ENCODE results near the gene C1QL3.

C1QL3 gene

GRCh38 chr10:16521311-16522016 lies at the start of gene C1QL3:
Gene C1QL3 (minus strand): TSS chr10:16521879. CDS start chr10:16521065, 814 bp downstream.
- DNase-seq (ENCODE audit: low read depth), result no peak

GRCh38 chr10:16570731-16571130 lies 49.1 kb upstream of the C1QL3 start:
- DNase-seq (ENCODE audit: low read depth), result no peak

GRCh38 chr10:16566202-16566805 lies 44.6 kb upstream of the C1QL3 start:
- no peak for DNase-seq (ENCODE audit: low read depth)

- no peak for DNase-seq (ENCODE audit: low read depth)
These were observed 43.9 kb upstream of the C1QL3 start for GRCh38 chr10:16565604-16566003.

- DNase-seq (ENCODE audit: low read depth), result no peak
These were observed 41.2 kb upstream of the C1QL3 start for GRCh38 chr10:16562891-16563290.

- no peak for DNase-seq (ENCODE audit: low read depth)
These were observed 37.6 kb upstream of the C1QL3 start for GRCh38 chr10:16559236-16559773.

- no peak for DNase-seq (ENCODE audit: low read depth)
These were observed 26.3 kb upstream of the C1QL3 start for GRCh38 chr10:16547973-16548372.

- no peak for DNase-seq (ENCODE audit: low read depth)
These were observed 23.5 kb upstream of the C1QL3 start for GRCh38 chr10:16545116-16545736.

- no peak for DNase-seq (ENCODE audit: low read depth)
These were observed 22.9 kb upstream of the C1QL3 start for GRCh38 chr10:16544591-16544990.

- DNase-seq (ENCODE audit: low read depth), result no peak
These were observed 22.4 kb upstream of the C1QL3 start for GRCh38 chr10:16544099-16544498.

GRCh38 chr10:16536155-16536554 lies 14.5 kb upstream of the C1QL3 start:
- no peak for DNase-seq (ENCODE audit: low read depth)

GRCh38 chr10:16529853-16530252 lies 8.2 kb upstream of the C1QL3 start:
- no peak for DNase-seq (ENCODE audit: low read depth)

GRCh38 chr10:16527452-16527851 lies 5.8 kb upstream of the C1QL3 start:
- no peak for DNase-seq (ENCODE audit: low read depth)

- DNase-seq (ENCODE audit: low read depth), result no peak
These were observed 779 bp downstream of the C1QL3 start for GRCh38 chr10:16520900-16521299.

GRCh38 chr10:16519908-16520861 lies 1.5 kb downstream of the C1QL3 start:
- no peak for DNase-seq (ENCODE audit: low read depth)

GRCh38 chr10:16519250-16519907 lies 2.3 kb downstream of the C1QL3 start:
- DNase-seq (ENCODE audit: low read depth), result no peak

- DNase-seq (ENCODE audit: low read depth), result no peak
These were observed 2.9 kb downstream of the C1QL3 start for GRCh38 chr10:16518822-16519221.

GRCh38 chr10:16510843-16511242 lies 10.8 kb downstream of the C1QL3 start:
- no peak for DNase-seq (ENCODE audit: low read depth)

GRCh38 chr10:16509996-16510395 lies 11.7 kb downstream of the C1QL3 start:
- no peak for DNase-seq (ENCODE audit: low read depth)

GRCh38 chr10:16505161-16505560 lies 16.5 kb downstream of the C1QL3 start:
- DNase-seq (ENCODE audit: low read depth), result no peak

- DNase-seq (ENCODE audit: low read depth), result no peak
These were observed 23.8 kb downstream of the C1QL3 start for GRCh38 chr10:16497911-16498310.
